SK-N-MC (cell line): ENCODE measurements around the gene TPM4.

Experiments
- EZH2 ChIP-seq: fragments of 200-600 bp; sonication (generic); IDR thresholded peaks from one replicate; pipeline ENCODE4 v1.6.1; 2017; ENCODE audit warnings: antibody characterized with exemption
- POLR2AphosphoS5 ChIP-seq: IDR thresholded peaks from 2 replicates; pipeline ENCODE4 v1.6.1; 2012; ENCODE audit warnings: mild to moderate bottlenecking, low read depth, low read length, borderline replicate concordance

DNA sequence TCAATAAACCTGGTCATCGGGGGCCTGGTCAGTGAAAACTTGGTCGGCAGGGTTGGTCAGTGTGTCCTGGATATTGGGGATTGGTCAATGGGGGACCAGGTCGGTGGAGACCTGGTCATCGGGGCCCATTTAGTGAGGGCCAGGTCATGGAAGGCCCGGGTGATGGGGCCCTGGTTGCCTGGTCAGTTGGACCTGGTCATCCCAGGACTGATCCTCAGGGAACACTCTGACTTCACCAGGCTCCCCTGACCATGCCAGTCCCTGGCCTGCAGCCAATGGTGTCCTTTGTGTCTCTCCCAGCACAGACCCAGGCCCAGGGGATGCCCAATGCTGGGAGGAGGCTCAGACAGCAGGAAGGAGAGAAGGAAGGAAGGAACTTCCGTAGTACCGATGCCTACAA, 42.1 kb upstream of the TPM4 start:
- TF ChIP-seq POLR2AphosphoS5 (no peak), EZH2 (no peak)
